OCI-LY3 (cell line): ENCODE data around the gene MUC16.

ENCODE experiments used
- EZH2phosphoT487 ChIP-seq: fragments of 200-600 bp; shearing (Covaris generic); IDR thresholded peaks from 2 replicates; pipeline ENCODE4 v1.6.1; 2018; ENCODE audit warnings: antibody characterized with exemption, mixed run types, low read depth
- TF ChIP-seq, protein P1 (sequence below): fragments of 200-600, 300-600 bp; sonication (generic); IDR thresholded peaks from 2 replicates; pipeline ENCODE4 v1.5.1; 2014; ENCODE audit warnings: antibody characterized with exemption, low read length, low read depth

DNA sequence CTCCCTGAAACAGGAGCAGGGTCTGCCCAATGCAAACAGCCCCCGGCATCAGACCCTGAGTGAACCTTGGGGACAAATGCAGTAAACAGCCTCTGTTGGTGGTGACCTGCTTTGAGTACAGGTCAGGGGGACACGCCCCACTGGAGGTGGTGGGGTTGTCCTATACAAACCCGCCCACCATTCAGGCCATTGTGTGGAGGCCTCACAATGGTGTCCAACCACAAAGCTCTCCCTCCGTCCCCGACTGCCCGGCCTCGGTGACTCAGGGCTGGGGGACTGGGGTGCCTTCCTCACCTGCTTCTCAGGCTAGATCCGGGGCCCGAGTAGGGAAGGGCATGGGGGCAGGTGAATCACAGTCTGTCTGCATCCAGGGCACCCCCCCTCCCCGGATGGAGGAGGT is 1.5 kb downstream of the MUC16 start:
- TF ChIP-seq, protein P1, sequence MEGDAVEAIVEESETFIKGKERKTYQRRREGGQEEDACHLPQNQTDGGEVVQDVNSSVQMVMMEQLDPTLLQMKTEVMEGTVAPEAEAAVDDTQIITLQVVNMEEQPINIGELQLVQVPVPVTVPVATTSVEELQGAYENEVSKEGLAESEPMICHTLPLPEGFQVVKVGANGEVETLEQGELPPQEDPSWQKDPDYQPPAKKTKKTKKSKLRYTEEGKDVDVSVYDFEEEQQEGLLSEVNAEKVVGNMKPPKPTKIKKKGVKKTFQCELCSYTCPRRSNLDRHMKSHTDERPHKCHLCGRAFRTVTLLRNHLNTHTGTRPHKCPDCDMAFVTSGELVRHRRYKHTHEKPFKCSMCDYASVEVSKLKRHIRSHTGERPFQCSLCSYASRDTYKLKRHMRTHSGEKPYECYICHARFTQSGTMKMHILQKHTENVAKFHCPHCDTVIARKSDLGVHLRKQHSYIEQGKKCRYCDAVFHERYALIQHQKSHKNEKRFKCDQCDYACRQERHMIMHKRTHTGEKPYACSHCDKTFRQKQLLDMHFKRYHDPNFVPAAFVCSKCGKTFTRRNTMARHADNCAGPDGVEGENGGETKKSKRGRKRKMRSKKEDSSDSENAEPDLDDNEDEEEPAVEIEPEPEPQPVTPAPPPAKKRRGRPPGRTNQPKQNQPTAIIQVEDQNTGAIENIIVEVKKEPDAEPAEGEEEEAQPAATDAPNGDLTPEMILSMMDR, result no peak
- TF ChIP-seq EZH2phosphoT487, result no peak
